HG02938 (cell line): ENCODE data around the gene ABCA2.

ENCODE experiments used
- ATAC-seq: cut with Tn5 transposase; IDR thresholded peaks from one replicate; pipeline ENCODE4 v1.9.1; 2021; ENCODE audit warnings: mild to moderate bottlenecking, moderate library complexity; ENCODE audit not compliant: unreplicated experiment

Gene ABCA2

GRCh38 chr9:136982232-136983051, 45.6 kb downstream of the ABCA2 start, which contains the start of gene LCNL1:
LCNL1 (plus strand) TSS chr9:136982993; CDS start chr9:136983587, 594 bp downstream.
- ATAC-seq = no peak

DNA sequence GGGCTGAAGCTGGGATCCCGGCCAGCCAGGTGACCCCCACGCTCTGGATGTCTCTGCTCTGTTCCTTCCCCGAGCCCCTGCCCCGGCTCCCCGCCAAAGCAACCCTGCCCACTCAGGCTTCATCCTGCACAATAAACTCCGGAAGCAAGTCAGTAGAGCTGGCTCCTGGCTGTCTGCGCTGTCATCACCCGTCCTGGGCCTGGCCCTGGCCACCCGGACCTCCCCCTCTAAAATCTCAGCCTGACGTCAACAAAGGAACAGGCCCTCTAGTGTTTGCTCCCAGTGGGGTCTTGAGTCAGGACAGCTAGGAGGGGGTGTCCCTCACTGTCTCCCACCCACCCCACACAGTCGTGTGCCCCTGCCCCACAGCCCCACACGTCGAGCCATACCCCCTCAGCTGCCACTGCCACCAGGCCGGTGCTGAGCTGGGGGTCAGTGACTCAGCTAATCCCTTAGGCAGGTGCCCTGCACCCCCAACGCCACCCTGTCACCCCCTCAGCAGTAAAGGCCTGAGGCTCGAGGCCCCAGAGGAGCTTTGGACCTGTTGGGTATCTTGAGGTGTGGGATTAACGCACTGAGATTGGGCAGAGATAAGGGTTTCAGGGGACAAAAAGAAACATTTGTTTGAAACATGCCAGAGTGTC, 46.3 kb downstream of the ABCA2 start:
- ATAC-seq = no peak

DNA sequence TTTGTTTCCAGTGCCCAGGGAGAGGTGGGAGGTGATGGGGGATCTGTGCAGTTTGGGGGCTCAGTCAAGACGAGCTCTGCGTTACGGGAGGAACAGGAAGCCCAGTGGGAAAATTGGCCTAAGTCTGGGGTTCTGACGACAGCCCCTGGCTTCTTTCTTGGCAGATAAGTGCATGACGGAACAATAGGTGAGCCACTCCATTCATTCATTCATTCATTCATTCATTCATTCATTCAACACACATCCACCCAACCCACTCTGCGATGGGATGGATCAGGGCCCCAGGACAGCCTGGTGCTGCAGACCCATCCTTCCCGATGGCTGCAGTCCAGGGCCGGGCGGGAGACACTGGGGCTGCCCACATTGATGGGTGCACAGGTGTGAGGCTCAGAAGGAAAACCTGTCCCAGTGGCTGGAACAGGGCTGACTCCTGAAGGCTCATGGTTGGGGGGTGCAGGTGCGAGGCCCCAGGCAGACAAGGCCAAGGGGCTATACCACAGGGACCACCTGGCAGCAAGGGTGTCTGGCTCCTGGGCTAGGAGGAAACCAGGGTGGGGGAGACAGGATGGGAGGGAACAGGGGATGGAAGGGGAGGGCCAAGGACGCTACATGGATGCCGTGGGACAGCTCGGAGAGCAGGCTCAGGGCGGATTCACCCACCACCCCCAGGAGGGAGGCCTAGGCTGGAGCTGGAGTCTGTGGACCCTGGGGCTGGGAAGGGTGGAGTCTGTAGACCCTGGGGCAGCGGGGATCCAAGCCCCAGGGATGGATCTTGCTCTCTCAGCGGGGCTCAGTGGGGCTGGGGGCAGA, 47.2 kb downstream of the ABCA2 start:
- ATAC-seq = no peak

DNA sequence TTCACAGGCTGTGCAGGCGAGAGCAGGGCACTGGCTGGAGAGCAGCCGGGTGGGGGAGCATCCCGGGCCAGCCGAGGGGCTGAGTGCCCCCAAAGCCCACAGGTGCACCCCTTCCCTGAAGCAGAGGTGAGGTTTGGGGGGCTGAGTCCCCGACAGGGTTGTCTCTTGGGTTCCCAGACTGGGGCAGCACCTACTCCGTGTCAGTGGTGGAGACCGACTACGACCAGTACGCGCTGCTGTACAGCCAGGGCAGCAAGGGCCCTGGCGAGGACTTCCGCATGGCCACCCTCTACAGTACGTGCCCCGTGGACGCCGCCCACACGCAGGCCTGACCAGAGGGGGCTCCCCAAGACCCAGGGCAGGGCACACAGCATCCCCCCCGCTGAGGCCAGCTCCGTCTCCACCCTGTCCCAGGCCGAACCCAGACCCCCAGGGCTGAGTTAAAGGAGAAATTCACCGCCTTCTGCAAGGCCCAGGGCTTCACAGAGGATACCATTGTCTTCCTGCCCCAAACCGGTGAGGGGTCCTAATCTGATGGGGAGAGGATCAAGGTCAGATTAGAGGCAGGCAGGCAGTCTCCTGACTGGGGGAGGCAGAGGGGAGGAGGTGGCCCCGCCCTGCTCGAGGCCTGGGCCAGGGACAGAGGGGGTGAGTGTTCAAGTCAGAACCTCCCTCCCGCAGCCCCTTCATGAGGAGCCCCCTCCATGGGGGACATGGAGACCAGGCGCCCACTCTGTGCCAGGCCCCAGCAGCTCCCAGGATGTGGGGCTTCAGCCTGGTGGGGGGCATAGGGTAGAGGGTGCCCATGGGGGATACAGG, 48.1 kb downstream of the ABCA2 start:
- no peak for ATAC-seq

GRCh38 chr9:136978865-136979544, 49.0 kb downstream of the ABCA2 start:
- no peak for ATAC-seq

DNA sequence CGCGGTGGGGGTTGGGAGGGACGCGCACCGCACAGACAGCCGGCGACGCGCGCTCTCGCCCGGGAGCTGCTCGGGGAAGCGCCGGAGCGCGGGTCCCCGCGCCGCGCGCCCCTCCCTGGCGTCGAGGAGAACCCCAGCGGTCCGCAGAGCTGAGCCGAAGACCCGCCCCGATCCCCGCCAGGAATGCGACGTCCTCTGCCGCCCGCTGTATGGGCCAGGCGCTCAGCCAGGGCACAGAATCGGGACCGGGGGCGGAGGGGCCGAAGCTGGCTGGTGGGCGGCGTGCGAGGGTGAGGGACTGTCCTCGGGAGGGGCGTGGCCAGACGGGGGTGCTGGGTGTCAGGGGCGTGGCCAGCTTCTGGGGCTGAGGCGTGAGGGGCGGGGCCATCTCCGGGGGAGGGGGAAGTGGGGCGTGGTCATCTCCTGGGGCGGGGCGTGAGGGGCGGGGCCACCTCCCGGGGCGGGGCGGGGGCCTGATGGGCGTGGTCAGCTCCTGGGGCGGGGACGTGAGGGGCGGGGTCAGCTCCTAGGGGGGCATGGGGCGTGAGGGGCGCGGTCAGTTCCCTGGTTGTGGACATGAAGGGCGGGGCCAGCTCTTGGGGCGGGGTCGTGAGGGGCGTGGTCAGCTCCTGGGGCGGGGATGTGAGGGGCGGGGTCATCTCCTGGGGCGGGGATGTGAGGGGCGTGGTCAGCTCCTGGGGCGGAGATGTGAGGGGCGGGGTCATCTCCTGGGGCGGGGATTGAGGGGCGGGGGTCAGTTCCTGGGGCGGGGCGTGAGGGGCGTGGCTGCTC, 49.8 kb downstream of the ABCA2 start:
- ATAC-seq = no peak

DNA sequence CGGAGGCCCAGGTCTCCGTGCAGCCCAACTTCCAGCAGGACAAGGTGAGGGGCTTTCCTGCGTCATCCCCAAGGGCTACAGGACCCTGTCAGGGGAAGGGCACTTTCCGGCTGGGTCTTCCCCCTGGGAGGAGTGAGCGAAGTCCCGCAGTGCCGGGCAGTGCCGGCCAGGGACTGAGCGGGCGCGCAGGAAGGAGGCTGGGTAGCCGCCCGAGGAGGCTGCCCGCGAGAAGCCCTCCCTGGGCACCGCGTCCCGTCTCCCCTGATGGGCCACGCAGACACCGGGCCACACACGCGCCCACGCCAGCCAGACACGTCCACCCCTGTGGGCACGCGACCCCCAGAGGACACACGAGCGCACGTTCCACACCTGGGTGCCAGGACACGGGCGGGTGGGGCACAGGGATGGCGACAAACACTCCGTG, 50.4 kb downstream of the ABCA2 start:
- no peak for ATAC-seq

DNA sequence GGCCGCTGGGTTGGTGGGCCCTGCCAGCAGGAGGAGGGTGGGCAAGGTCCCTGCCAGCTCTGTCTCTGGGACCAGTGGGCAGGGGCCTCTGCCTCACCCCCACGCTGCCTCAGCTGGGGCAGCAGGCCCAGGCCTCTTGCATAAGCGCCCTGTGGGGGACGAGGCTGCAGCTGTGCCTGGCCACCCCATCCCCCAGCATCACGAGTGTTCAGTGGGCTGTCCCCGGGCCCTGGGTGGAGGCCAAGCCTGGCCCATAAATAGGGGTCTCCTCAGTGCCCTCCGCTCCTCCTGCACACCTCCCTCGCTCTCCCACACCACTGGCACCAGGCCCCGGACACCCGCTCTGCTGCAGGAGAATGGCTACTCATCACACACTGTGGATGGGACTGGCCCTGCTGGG, 50.8 kb downstream of the ABCA2 start, which contains the start of gene PTGDS:
Gene PTGDS (plus strand): TSS at position 282 of the 400 bp plus-strand sequence. CDS start 75 bp downstream, at position 357.
- ATAC-seq = no peak

DNA sequence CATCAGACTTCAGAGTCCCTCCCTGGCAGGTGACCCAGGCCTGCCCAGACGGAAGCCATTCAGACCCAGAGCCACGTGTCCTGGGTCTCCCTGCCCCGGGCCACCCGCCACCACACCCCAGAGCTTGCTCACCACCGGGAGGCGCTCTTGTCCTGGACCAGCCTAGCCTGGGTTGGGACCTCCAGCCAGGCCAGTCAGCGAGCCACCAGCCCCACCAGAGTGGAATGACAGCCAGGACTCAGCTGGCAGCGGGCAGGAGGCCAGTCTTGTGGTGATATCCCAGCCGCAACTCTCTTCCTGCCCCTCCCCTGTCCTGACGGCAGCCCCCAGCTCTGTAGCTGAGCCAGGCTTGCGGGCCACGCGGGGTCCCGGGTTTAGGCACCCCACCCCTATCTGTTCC, 52.4 kb downstream of the ABCA2 start:
- ATAC-seq = no peak

DNA sequence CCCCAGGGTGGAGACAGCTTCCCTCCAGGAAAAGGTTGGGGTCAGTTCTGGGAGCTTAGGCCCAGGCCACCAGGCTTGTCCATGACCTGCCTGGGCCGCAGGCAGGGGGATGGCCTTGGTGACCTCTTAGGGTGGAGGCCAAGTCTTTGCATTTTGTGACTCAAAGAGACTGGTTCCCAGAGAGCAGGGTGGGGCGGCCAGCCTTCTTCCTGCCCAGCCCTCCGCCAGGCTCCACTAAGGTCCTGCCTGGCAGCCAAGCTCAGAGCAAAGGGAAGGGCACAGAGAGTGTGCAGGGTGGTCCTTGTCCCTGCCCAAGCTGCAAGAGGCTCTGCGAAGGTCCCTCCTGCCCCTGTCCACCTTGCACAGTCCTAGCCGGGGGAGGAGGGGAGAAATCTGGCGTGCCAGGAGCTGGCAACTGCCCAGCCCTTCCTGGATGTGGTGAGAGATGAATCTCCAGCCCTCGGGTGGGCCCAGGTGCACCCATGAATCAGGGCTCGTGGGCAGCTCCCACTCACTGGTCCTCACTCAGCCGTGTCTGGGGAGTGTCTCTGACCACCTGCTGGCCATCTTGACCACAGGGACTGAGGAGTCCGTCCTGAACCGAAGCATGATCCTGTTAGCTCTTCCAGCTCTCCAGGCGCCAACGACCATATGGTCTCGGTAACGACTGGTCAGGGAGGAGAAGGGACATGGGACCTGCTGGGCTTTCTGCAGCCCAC, 53.1 kb downstream of the ABCA2 start:
- ATAC-seq = no peak

- ATAC-seq = no peak
These were observed 54.1 kb downstream of the ABCA2 start for GRCh38 chr9:136973618-136974617.

- no peak for ATAC-seq
These were observed 55.3 kb downstream of the ABCA2 start for GRCh38 chr9:136972743-136973142.

DNA sequence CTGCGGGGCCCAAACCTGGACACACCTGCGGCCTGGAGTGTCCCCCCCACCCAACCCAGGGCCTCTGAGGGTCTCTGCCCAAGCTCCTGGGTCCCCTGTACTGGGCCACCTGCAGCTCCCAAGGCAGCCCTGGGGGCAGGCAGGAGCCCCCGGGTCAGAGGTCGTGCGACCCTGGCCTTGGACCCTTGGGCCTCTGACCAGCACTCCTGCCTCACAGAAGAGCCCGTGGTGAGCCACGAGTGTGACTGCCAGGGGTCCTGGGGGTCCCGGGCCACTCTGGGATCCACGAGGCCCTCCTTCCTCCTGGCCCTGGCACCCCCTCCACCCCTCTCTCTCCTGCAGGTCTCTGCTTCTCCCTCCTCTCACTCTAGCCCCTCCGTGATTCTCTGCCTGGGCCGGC, 55.7 kb downstream of the ABCA2 start:
- ATAC-seq = no peak

DNA sequence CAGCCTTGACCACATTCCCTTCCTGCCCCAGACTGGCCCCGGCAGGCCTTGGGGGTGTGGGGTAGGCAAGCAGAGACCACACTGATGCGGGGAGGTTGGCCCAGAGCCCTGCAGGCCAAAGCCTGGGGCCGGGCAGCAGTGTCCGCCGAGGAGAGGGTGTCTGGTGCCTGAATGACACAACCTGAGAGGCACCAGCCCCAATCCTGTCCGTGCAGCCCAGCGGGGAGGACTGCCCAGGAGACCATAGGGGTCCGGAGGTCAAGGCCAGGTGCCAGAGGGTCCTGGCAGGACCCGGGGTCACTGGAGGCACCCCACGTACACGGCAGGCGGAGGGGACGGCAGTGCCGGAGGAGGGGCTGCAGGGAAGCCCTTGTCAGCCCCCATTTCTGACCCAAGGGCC, 56.3 kb downstream of the ABCA2 start:
- no peak for ATAC-seq

DNA sequence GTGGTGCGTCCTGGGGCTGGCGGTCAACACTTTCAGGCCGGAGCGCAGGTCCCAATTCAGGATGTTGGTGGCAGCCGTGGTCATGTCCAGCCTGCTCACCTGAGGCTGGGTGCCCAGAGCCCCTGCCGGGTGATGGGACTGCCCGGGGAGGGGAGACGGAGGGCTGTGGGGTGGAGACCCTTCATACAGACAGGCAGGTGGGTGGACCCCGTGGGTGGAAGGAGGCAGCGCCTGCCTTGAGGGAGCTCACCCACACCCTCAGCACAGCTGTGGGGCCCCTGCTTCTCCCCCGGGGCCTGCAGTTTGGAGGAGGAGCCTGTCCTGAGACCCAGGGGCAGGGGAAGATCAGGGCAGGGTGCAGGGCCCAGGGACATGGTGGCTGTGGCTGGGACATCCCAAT, 57.7 kb downstream of the ABCA2 start:
- no peak for ATAC-seq

- ATAC-seq = no peak
These were observed 58.3 kb downstream of the ABCA2 start for GRCh38 chr9:136969774-136970173.

DNA sequence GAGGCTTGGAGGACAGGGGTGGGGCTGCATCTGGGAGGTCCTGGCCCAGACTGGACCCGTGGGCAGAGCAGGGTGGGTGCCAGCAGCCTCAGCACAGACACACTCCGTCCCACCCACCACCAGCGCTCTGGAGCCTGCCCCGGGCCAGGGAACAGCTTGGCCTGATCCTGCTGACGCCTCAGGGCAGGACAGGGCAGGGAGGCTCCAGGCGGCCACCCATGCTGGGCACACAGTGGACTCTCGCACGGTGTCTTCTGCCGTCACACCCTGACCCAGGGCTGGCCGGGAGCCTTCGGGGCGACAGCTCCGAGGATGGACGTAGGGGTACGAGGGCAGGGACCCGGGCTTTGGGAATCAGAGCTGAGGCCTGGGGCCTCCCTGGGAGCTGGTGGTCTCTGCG, 58.9 kb downstream of the ABCA2 start:
- no peak for ATAC-seq
